ENCODE data around the gene P3R3URF.

The P3R3URF gene

DNA sequence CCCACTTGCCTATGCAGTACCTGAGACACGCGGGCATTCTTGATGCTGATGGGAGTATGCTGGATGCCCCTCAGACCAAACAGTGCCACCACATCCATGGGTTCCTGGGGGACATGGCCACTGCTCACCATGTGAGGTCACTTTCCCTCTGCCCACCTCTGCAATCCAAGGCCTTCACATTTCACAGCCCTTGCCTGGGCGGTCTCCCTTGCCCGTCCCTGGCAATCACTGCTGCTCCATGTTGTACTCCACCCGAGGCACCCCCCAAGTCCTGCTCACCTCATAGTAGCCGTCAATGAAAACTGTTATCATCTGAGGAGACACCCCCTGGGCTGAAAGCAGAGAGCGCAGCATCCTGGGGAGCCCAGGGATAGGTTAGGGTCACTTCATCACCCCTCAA is 17.0 kb upstream of the P3R3URF start:
- TF ChIP-seq, protein P1, sequence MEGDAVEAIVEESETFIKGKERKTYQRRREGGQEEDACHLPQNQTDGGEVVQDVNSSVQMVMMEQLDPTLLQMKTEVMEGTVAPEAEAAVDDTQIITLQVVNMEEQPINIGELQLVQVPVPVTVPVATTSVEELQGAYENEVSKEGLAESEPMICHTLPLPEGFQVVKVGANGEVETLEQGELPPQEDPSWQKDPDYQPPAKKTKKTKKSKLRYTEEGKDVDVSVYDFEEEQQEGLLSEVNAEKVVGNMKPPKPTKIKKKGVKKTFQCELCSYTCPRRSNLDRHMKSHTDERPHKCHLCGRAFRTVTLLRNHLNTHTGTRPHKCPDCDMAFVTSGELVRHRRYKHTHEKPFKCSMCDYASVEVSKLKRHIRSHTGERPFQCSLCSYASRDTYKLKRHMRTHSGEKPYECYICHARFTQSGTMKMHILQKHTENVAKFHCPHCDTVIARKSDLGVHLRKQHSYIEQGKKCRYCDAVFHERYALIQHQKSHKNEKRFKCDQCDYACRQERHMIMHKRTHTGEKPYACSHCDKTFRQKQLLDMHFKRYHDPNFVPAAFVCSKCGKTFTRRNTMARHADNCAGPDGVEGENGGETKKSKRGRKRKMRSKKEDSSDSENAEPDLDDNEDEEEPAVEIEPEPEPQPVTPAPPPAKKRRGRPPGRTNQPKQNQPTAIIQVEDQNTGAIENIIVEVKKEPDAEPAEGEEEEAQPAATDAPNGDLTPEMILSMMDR (IDR thresholded peaks at IDR 0.05; ENCODE audit: insufficient read depth, low read length, missing control alignments): no peak
- no peak for DNase-seq (ENCODE audit: low read depth, low spot score)
- CTCF ChIA-PET: interaction anchor here (1.5 to 5.7 kb wide), 3 partner anchors 12 to 156 kb away, joined by 4 to 24 read pairs (median 17); no protein-coding TSS in a partner anchor
- H3K4me3 ChIP-seq (ENCODE audit: low read depth, low read length): no peak overlapping the region
- POLR2A ChIA-PET: no interaction called here

DNA sequence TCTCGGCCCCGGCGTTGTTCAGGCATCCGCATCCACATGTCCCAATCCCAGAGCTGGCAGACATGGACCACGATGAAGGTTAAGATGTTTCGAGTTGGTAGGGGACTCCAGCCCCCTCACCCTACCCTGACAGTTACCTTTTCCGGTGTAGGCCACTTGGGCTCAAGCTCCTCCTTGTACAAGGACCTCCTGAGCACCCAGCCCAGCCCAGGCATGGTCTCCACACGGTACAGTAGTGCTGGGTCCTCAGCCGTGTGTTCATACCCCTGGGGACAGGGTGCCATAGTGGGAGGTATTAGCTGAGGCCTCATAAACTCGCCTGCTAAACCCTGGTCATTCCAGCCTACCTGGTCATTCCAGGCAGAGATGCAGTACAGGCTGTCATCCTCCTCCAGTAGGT is 15.9 kb upstream of the P3R3URF start:
- TF ChIP-seq, protein P1 (IDR thresholded peaks at IDR 0.05; ENCODE audit: insufficient read depth, low read length, missing control alignments): no peak
- CTCF ChIA-PET: interaction anchor here (0.6 to 5.7 kb wide), 5 partner anchors 10 to 156 kb away, joined by 3 to 24 read pairs (median 4); no protein-coding TSS in a partner anchor
- DNase-seq (ENCODE audit: low read depth, low spot score): no peak
- POLR2A ChIA-PET: no interaction called here
- no peak overlapping the region for H3K4me3 ChIP-seq (ENCODE audit: low read depth, low read length)

GRCh38 chr1:46191033-46191701 is 14.9 kb upstream of the P3R3URF start:
- no peak overlapping the region for H3K4me3 ChIP-seq (ENCODE audit: low read depth, low read length)
- DNase-seq (ENCODE audit: low read depth, low spot score): no peak
- TF ChIP-seq, protein P1 (IDR thresholded peaks at IDR 0.05; ENCODE audit: insufficient read depth, low read length, missing control alignments): no peak
- POLR2A ChIA-PET: interaction anchor here (1.0 kb wide), 1 partner anchor 11 kb away, joined by 3 read pairs; no protein-coding TSS in a partner anchor
- CTCF ChIA-PET: interaction anchor here (2.3 to 25.6 kb wide), 3 partner anchors 10 to 158 kb away, joined by 5 to 631 read pairs (median 24); no protein-coding TSS in a partner anchor

DNA sequence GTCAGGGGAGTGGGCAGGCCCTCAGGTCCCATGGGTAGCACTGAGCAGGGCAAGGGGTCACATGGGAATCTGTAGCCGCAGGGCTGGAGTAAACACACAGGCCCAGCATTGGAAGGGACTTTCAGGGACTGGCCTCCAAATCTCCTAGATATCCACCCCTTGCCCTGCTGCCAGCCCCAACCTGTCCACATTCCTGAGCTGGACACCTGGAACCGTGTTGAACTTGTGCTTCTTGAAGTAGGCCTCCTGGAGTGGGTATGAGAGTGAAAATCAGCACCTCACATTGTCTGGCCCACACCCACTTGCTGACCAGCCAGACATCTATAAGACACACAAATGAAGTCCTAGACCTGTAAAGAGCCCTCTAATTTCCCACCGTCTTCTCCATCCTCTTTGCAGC is 14.3 kb upstream of the P3R3URF start:
- ChIA-PET CTCF (interaction anchor here (0.6 to 25.6 kb wide), 5 partner anchors 9 to 371 kb away, joined by 5 to 631 read pairs (median 12); no protein-coding TSS in a partner anchor), POLR2A (no interaction called here)
- DNase-seq (ENCODE audit: low read depth, low spot score): no peak
- TF ChIP-seq, protein P1 (IDR thresholded peaks at IDR 0.05; ENCODE audit: insufficient read depth, low read length, missing control alignments): no peak
- H3K4me3 ChIP-seq (ENCODE audit: low read depth, low read length): no peak overlapping the region

GRCh38 chr1:46188295-46189030 is 12.2 kb upstream of the P3R3URF start:
- H3K4me3 ChIP-seq (ENCODE audit: low read depth, low read length): no peak overlapping the region
- ChIA-PET CTCF (interaction anchor here (2.5 to 25.6 kb wide), 3 partner anchors 7 to 155 kb away, joined by 12 to 631 read pairs (median 24); no protein-coding TSS in a partner anchor), POLR2A (interaction anchor here (1.0 kb wide), 1 partner anchor 15 kb away, joined by 3 read pairs; the partner anchor contains the start of gene LURAP1)
- TF ChIP-seq, protein P1 (IDR thresholded peaks at IDR 0.05; ENCODE audit: insufficient read depth, low read length, missing control alignments): no peak
- no peak for DNase-seq (ENCODE audit: low read depth, low spot score)
